ENCODE measurements around the gene FLYWCH2. TPM values are rescaled to one million over a fixed set of nuclear protein-coding genes. Genes with fewer than 3 reads are reported as not detected.

Gene FLYWCH2
- total and polyA plus RNA-seq, 9 of the 15 experiments (the other 6 are each of a cell fraction or from before 2014, with no cell fraction given) = 0.70 to 55.5 (median 7.6) TPM

- in situ Hi-C loops (cut with MboI) (no loop called here), intact Hi-C loops (cut with micrococcal nuclease) (loop anchor here (1.0 kb wide), 1 partner anchor 27 kb away; no protein-coding TSS in a partner anchor)
- FAIRE-seq (no peak), DNase-seq (ENCODE audit: extremely low read depth in 1 of 4, low spot score in 3 of 4) (no peak), ATAC-seq (no peak)
- H4K20me1 ChIP-seq (replicated peaks; ENCODE audit: control insufficient read depth, insufficient read depth, low read length) = no peaks in the 10 kb centered on the region; the same call in 1 of the 2 replicates
- ChIA-PET CTCF (ENCODE audit: low intra/inter-chr PET ratio) (interaction anchor here (0.7 kb wide), 1 partner anchor 27 kb away, joined by 4 read pairs; no protein-coding TSS in a partner anchor), POLR2A (interaction anchor here (0.6 kb wide), 1 partner anchor 169 kb away, joined by 3 read pairs; no protein-coding TSS in a partner anchor)
- no peak overlapping the region for H3K9ac ChIP-seq (ENCODE audit: insufficient read depth in 1 of 2, low read depth in 2 of 2, low read length in 2 of 2)
- H3K27ac ChIP-seq (ENCODE audit: extremely low read depth, low read depth, low read length) = no peak overlapping the region
- TF ChIP-seq, protein P1, sequence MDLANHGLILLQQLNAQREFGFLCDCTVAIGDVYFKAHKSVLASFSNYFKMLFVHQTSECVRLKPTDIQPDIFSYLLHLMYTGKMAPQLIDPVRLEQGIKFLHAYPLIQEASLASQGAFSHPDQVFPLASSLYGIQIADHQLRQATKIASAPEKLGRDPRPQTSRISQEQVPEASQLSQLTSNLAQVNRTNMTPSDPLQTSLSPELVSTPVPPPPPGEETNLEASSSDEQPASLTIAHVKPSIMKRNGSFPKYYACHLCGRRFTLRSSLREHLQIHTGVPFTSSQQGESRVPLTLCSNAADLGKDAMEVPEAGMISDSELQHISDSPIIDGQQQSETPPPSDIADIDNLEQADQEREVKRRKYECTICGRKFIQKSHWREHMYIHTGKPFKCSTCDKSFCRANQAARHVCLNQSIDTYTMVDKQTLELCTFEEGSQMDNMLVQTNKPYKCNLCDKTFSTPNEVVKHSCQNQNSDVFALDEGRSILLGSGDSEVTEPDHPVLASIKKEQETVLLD (IDR thresholded peaks at IDR 0.05) = no peak
- peak; percentile 72 for TF ChIP-seq RFX1 (IDR thresholded peaks at IDR 0.05)
- H3K36me3 ChIP-seq (ENCODE audit: control insufficient read depth, insufficient read depth, low read length) = no peaks in the 10 kb centered on the region
- peak overlapping the region; percentile 12; the same call in 1 of the 2 replicates for H3K4me3 ChIP-seq
- BruUV-seq (replicated peaks) = no TSS peak
- H3K27me3 ChIP-seq (ENCODE audit: control insufficient read depth in 2 of 2, insufficient read depth in 2 of 2, low read length in 2 of 2) = peaks cover 0 to 15% of the 10 kb centered on the region in 2 experiments; a peak in 1 of 5 replicates
- peak overlapping the region; percentile 63; the same call in 1 of the 2 replicates for H3K4me2 ChIP-seq (ENCODE audit: insufficient read depth, low read length)
- no peaks in the 10 kb centered on the region for H3K9me1 ChIP-seq (ENCODE audit: control insufficient read depth, insufficient read depth, low read length)
- no peaks in the 10 kb centered on the region for H3K79me2 ChIP-seq (ENCODE audit: control insufficient read depth, insufficient read depth, low read length)
- peak overlapping the region; percentile 91 for H2AFZ ChIP-seq (ENCODE audit: low read depth, low read length)
- WGBS (ENCODE audit: insufficient coverage, low coverage, missing lambda C conversion rate) = 51% methylated on average over 16 of the region's 18 CpGs
- H3K4me1 ChIP-seq (replicated peaks in 1 of 2; ENCODE audit: control insufficient read depth in 2 of 2, insufficient read depth in 2 of 2, low read length in 2 of 2) = peaks cover 3 to 34% of the 10 kb centered on the region in 2 experiments; a peak in 3 of 5 replicates
- H3K9me3 ChIP-seq (replicated peaks; ENCODE audit: control insufficient read depth, insufficient read depth, low read depth, low read length) = no peaks in the 10 kb centered on the region
Measured at GRCh38 chr16:2841606-2842339, 41.2 kb upstream of the FLYWCH2 start.
